Stimulated activated CD8-positive, alpha-beta memory T cell treated with anti-CD3 and anti-CD28 coated beads, Interleukin-12 subunit alpha, Interleukin-12 subunit beta, amount 100 ng/mL, for 24 hours (primary cell): ENCODE data around the gene BRCA2.
"Not testable (repeated sequence)": the region's sequence is repeated elsewhere in the genome, so short reads cannot be mapped to it uniquely, and the experiment has no call there.

Experiments
- DNase-seq: peaks from one replicate; pipeline ENCODE4 v3.0.0-alpha.2; 2020; ENCODE audit errors: extremely low read depth

Gene BRCA2

DNA sequence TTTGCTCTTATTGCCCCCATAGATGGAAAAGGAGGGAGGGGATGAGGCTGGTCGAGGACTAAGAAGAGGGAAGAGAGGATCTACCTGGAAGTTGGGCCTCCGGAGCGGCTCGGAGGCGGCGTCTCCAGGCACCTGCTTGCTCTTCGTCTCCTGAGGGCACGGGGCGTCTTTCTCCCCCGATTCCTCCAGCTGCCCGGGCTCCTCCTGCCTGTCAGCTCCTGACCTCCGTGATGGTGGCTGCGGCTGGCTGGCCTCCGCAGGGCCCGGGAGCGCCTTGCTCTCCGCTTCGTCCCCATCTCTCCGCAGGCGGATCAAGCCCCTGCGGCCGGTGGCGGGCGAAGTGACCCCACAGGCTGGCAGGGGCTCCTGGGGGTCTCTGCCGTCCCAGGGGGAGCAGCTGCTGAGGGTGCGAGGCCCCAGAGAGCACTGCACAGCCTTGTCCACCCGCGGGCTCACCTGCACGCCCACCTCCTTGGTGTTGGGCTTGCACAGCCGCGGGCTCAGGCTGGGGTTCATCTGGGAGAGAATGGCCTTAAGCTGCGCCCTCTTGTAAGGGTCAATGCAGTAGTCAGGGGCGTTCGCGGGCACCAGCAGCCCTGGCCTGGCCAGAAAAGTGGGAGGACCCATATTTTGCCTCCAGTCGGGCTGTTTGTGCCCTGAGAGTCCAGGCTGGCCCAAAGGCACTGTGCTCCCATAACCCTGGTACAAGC, 4.0 kb upstream of the BRCA2 start:
- no peak for DNase-seq

DNA sequence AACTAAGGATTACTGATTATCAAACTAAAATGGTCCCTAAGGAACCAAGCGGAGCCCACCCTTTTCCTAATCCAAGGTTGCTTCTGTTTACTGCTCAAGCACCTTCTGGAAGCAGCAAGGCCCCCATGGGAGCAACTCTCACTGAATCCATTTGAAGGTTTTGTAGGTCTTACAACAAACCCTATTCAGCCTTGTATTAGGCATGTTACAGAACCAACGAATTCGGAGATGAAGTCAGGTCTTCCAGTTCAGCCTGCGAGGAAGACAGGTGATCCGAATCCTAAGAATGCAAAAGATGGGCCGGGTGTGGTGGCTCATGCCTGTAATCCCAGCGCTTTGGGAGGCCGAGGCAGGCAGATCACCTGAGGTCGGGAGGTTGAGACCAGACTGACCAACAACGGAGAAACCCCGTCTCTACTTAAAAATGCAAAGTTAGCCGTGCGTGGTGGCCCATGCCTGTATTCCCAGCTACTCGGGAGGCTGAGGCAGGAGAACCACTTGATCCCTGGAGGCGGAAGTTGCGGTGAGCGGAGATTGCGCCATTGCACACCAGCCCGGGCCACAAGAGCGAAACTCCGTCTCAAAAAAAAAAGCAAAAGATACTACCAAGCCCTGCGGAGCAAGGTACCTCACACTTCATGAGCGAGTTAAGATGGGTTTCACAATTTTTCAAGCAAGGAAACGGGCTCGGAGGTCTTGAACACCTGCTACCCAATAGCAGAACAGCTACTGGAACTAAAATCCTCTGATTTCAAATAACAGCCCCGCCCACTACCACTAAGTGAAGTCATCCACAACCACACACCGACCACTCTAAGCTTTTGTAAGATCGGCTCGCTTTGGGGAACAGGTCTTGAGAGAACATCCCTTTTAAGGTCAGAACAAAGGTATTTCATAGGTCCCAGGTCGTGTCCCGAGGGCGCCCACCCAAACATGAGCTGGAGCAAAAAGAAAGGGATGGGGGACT, 754 bp upstream of the BRCA2 start:
- peak; percentile 19 for DNase-seq

DNA sequence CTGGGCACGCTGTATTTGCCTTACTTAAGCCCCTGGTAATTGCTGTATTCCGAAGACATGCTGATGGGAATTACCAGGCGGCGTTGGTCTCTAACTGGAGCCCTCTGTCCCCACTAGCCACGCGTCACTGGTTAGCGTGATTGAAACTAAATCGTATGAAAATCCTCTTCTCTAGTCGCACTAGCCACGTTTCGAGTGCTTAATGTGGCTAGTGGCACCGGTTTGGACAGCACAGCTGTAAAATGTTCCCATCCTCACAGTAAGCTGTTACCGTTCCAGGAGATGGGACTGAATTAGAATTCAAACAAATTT, 676 bp downstream of the BRCA2 start:
- DNase-seq = no peak

DNA sequence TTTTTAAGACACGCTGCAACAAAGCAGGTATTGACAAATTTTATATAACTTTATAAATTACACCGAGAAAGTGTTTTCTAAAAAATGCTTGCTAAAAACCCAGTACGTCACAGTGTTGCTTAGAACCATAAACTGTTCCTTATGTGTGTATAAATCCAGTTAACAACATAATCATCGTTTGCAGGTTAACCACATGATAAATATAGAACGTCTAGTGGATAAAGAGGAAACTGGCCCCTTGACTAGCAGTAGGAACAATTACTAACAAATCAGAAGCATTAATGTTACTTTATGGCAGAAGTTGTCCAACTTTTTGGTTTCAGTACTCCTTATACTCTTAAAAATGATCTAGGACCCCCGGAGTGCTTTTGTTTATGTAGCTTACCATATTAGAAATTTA, 1.2 kb downstream of the BRCA2 start:
- DNase-seq = no peak

DNA sequence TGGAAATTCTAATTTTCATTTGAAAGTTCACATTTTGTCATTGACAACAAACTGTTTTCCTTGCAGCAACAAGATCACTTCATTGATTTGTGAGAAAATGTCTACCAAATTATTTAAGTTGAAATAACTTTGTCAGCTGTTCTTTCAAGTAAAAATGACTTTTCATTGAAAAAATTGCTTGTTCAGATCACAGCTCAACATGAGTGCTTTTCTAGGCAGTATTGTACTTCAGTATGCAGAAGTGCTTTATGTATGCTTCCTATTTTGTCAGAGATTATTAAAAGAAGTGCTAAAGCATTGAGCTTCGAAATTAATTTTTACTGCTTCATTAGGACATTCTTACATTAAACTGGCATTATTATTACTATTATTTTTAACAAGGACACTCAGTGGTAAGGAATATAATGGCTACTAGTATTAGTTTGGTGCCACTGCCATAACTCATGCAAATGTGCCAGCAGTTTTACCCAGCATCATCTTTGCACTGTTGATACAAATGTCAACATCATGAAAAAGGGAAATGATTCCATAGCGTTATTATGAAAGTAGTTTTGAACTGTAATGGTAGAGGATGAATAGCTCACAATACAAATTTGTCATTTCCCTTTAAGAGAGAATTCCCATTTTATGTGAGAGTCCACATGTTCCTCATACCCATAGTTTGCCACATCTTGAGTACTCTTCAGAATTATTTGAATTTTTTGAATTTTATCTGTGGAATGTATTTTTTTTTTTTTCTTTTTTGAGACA, 2.6 kb downstream of the BRCA2 start:
- DNase-seq = no peak

DNA sequence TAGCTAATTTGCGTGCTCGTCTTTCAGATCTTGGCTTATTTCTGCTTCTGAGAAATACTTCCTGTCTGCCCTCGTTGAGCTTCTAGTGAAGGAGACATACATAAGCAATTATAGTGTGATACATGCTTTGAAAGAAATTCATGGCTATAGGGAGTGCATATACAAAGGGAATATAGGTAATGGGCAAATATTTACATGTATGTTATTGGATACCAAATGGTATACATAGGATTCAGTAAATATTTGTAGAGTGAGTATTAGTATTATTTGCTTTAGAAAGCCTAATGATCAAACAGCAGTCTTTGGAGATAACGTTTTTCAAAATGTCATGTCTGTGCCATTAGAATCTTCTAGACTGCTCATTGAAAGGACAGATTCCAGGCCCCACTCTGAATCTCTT, 5.2 kb downstream of the BRCA2 start:
- no peak for DNase-seq

DNA sequence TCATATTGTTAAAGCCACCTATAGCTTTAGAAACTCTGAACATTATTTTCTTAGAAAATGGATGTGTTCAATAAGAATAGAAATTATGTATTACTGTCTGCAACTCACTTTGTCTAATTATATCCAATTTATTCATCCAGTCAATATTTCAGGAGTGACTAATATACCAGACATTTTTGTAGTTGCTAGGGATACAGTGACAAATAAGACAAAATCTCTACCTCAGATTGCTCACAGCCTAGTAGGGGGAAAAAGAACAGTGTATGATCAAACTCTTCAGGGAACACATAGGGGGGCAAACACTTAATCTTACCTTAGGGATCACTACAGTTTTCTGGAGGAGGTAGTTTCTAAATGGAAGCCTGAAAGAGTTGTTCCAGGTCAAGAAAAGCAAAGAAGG, 8.6 kb downstream of the BRCA2 start:
- DNase-seq = no peak

DNA sequence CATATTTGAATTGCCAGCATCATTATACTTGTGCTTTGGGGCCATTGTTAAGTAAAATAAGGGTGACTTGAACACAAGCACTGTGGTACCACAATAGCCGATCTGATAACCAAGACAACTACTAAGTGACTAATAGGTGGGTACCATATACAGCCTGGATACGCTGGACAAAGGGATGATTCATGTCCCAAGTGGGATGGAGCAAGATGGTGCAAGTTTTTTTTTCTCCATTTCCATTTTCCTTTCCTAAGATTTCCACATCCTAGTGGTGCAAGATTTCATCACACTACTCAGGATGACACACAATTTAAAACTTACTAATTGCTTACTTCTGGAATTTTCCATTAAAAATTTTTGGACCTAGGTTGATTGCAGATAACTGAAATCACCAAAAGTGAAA, 15.1 kb downstream of the BRCA2 start:
- DNase-seq = no peak

DNA sequence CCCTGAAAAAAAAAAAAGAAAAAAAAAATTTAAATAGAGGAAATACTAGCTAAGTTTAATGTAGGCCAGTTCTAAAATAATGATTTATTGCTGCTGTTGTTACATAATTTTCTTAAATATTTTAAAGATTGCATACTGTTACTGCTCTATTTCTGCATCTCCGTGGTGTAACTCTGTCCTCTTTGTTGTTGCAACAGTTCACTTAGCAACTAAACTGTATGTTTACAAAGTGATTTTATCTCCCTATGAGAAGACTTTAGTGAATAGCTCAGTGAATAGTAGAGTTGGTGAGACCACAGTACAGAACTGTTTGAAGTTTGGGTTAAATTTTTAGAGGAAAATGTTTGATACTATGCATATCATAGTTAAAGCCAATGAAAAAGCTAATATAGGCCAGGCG, 19.4 kb downstream of the BRCA2 start:
- DNase-seq = no peak

DNA sequence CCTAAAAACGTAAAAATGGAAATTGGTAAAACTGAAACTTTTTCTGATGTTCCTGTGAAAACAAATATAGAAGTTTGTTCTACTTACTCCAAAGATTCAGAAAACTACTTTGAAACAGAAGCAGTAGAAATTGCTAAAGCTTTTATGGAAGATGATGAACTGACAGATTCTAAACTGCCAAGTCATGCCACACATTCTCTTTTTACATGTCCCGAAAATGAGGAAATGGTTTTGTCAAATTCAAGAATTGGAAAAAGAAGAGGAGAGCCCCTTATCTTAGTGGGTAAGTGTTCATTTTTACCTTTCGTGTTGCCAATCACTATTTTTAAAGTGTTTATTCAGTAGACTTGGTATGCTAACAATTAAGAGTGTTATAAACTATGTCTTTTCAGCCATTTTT, 25.6 kb downstream of the BRCA2 start:
- DNase-seq = no peak

DNA sequence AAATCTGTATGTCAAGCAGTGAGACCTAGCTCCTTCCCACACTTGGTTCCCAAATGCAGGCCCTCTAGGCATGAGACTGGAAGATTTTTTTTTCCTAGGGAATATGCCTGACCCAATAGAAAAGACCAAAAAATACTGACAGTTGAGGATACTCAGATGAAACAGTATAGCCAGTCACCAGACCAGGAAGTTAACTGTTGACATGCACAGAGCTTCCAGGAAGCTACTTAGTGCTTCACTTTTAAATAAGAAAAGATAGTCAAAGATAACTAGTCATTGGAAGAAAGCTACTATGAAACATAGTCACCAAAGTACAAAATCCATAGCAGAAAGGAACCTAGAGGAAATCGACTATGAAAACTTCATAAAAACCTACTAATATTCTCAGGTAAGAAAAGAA, 32.3 kb downstream of the BRCA2 start:
- no peak for DNase-seq

DNA sequence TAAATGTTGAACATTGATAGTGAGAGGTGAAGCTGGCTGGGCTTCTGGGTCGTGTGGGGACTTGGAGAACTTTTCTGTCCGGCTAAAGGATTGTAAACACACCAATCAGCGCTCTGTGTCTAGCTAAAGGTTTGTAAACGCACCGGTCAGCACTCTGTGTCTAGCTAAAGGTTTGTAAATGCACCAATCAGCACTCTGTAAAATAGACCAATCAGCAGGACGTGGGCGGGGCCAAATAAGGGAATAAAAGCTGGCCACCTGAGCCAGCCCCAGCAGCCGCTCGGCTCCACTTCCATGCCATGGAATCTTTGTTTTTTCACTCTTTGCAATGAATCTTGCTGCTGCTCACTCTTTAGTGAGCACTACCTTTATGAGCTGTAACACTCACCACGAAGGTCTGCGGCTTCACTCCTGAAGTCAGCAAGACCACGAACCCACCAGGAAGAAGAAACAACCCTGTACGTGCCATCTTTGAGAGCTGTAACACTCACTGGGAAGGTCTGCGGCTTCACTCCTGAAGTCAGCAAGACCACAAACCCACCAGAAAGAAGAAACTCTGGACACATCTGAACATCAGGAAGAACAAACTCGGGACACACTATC, 35.6 kb downstream of the BRCA2 start:
- not testable (repeated sequence) for DNase-seq

DNA sequence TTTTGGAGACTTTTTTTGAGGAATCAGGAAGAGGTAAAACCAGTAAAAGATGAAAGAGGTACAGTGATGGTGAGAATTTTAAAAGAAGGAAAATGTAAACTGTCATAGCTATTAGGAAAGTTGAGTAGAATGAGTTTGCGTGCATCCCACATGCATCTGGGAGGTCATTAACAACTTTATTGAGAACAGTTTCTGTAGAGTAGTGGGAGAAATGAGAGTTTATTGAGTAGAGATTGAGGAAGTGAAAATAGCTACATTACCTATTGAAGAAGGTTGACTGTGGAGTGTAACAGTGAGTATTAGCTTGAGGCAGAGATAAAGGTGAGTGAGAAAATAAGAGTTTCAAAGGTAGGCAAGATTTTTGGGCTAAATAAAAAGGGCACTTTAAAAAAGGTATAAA, 38.7 kb downstream of the BRCA2 start:
- no peak for DNase-seq

DNA sequence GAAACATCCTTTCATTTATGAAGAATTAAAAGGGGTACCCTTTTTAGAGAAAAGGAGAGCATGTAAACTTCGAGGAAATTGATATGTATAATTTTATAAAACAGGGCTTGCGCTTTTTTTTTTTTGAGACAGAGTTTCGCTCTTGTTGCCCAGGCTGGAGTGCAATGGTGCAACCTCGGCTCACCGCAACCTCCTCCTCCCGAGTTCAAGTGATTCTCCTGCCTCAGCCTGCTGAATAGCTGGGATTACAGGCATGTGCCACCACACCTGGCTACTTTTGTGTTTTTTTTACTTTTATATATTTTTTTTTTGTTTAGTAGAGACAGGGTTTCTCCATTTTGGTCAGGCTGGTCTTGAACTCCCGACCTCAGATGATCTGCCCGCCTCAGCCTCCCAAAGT, 40.6 kb downstream of the BRCA2 start:
- not testable (repeated sequence) for DNase-seq

DNA sequence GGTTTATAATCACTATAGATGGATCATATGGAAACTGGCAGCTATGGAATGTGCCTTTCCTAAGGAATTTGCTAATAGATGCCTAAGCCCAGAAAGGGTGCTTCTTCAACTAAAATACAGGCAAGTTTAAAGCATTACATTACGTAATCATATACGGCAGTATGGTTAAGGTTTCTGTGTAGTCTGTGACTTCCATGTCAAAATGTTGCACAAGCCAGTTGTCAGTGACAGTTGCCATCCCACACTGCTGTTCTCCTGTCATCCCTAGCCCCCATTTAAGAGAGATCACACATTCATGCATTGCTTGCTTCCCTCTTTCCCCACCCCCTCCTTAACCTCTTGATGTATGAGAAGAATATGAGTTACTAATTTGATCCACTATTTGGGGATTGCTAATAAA, 47.3 kb downstream of the BRCA2 start:
- DNase-seq = no peak

DNA sequence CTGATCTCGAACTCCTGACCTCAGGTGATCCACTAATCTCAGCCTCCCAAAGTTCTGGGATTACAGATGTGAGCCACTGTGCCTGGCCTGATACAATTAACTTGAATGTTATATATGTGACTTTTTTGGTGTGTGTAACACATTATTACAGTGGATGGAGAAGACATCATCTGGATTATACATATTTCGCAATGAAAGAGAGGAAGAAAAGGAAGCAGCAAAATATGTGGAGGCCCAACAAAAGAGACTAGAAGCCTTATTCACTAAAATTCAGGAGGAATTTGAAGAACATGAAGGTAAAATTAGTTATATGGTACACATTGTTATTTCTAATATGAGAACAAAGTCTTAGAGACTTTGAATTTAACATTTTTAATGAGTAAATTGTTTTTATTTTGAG, 55.5 kb downstream of the BRCA2 start:
- no peak for DNase-seq

DNA sequence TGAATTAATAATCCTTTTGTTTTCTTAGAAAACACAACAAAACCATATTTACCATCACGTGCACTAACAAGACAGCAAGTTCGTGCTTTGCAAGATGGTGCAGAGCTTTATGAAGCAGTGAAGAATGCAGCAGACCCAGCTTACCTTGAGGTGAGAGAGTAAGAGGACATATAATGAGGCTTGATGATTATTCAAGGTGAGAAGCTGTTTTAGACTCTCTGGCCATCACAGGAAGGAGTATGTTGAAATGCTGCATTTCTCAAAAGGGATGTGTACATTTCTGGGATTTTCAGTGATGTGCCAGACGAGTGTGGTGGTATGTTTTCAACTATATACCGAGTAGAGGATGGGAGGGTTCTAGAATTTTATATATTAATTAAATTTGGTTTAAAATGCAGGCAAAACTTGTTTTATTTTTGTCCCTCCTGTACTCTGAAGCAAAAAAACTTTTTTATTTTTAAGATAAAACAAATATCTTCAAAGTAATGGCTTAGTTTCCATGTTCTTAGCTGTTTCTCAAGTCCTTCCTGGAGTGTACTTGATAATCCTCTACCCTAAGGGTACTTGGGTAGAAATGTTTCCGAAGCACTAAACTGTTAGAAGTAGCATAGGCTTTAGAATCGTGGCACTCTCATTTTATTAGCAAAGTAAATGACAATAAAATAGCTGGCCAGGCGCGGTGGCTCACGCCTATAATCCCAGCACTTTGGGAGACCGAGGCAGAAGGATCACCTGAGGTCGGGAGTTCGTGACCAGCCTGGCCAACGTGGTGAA, 61.5 kb downstream of the BRCA2 start:
- DNase-seq = no peak

DNA sequence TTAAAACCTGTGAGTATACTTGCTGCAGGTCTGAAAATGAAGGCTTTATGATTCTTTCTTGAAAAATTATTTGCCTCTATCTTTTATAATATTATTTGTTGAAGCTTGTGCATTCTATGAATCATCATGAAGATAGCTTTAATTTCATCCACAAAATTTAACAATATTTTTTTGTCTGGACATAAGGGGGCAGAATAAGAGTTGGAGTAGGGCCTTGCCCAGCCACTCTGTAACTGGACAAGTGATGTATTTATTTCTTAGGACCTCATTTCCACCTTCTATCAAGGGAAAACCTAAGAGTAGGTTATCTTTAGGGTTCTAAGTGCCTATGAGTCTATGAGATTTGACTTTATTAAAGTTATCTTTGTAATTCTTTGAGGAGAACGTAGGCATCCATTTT, 62.7 kb downstream of the BRCA2 start:
- no peak for DNase-seq

DNA sequence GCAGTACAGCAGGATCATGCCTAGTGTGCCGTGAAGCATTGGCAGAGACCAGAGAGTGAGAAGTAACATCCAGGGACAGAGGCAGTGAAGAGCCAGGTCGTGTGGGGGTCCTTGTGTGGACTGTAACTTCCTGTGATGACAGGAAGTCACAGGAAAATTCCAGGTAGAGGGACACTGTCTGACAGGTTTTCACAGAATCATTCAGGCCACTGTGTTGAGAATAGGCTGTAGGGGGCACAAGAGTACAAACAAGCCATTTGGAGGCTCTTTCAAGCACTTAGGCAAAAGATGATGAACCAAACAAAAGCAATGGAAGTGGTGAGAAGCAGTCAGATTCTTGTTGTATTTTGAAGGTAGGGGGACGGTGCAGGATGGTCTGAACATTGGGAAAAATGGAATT, 66.2 kb downstream of the BRCA2 start:
- DNase-seq = no peak

DNA sequence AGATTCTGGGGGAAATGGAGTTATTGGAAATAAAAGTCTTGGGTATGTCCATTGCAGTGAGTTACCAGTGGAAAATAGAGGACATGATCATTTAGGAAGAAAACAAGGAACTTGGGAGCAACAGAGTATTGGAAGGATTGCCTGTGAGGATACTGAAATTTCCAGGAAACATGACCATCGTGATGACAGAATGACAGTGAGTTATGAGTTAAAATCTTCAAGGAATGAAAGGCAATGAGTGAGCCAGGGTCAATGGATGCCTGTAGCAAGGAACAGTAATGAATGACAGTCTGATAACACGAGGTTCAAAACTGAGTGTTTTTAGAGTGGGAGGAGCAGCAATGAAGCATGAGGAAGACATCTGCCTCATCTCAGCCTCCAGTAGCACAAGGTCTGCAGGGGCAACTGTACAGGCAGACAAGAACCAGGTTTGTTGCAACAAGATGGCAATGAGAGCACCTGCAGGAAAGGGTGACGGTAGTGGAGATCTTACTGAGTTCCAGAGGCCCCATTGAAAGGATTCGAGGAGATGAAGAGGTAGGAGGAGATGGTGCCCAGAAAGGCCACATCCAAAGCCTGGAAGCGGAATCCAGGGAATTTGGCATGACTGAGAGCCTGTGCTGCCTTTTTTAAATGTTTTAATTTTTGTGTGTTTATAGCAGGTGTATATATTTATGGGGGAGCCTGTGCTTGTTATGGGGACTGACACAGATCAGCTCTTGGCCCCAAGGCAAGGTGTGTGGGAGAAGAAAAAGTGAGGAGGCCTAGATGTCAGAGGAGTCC, 68.7 kb downstream of the BRCA2 start:
- no peak for DNase-seq

DNA sequence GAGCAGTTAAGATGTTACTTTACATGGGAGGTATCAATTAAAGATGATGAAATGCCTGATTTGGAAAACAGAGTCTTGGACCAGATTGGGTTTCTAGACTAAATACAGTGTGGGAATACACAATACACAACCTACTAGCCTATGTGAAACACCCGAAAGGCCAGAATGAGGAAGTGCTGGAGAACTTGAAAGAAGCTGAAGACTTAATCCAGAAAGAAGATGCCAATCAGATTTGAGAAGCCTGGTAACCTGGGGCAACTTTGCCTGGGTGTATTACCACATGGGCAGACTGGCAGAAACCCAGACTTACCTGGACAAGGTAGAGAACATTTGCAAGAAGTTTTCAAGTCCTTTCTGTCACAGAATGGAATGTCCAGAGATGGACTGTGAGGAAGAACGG, 69.4 kb downstream of the BRCA2 start:
- DNase-seq = no peak
